K562 (cell line): ENCODE data around the gene RHOF. TPM values are rescaled to one million over a fixed set of nuclear protein-coding genes. Genes with fewer than 3 reads are reported as not detected.

Experiments used
- ADNP ChIP-seq: fragments of 200-800 bp; sonication (Bioruptor generic); IDR thresholded peaks from 2 replicates; pipeline ENCODE4 v1.6.1; 2016; ENCODE audit warnings: missing genetic modification characterization, missing compliant biosample characterization
- CSDE1 ChIP-seq, 2 experiments: fragments of 450-650 bp; IDR thresholded peaks; 2 replicates each; pipeline ENCODE4 v1.6.1; 2016; ENCODE audit warnings: mild to moderate bottlenecking in 1 of 2
- ETV1 ChIP-seq: fragments of 450-650 bp; conservative IDR thresholded peaks from 2 replicates; pipeline ENCODE4 v1.6.1; 2016; ENCODE audit warnings: missing genetic modification characterization, control low read depth, low read depth, missing compliant biosample characterization
- MAFG ChIP-seq: fragments of 450-650 bp; conservative IDR thresholded peaks from 2 replicates; pipeline ENCODE4 v1.6.1; 2016; ENCODE audit warnings: missing genetic modification characterization, missing compliant biosample characterization
- MEIS2 ChIP-seq: fragments of 450-650 bp; IDR thresholded peaks from 2 replicates; pipeline ENCODE4 v1.6.1; 2014; ENCODE audit warnings: mild to moderate bottlenecking; ENCODE audit not compliant: partially characterized antibody
- NR4A1 ChIP-seq, 2 experiments: fragments of 250-450 bp in 1 of 2; fragments of 450-650 bp in 1 of 2; sonication (Bioruptor Pico) in 1 of 2; IDR thresholded peaks; 2 replicates each; pipeline versions ENCODE4 v1.4.0 to v1.6.1; 2016 to 2020; ENCODE audit warnings: mild to moderate bottlenecking in 2 of 2, missing compliant biosample characterization in 1 of 2, missing genetic modification characterization in 1 of 2, moderate library complexity in 1 of 2
- PCBP1 ChIP-seq: fragments of 200-400 bp; formaldehyde crosslinking; IDR thresholded peaks from 2 replicates; pipeline ENCODE4 v1.6.1; 2018; ENCODE audit warnings: mild to moderate bottlenecking, low read depth, low read length; ENCODE audit not compliant: poor library complexity, severe bottlenecking
- PTBP1 ChIP-seq: fragments of 200-400 bp; formaldehyde crosslinking; IDR thresholded peaks from 2 replicates; pipeline ENCODE4 v1.6.1; 2017; ENCODE audit warnings: low read depth, low read length
- PTTG1 ChIP-seq: fragments of 450-650 bp; IDR thresholded peaks from 2 replicates; pipeline ENCODE4 v1.6.1; 2016; ENCODE audit warnings: low read depth, mild to moderate bottlenecking, missing genetic modification characterization, missing compliant biosample characterization
- RFX1 ChIP-seq: fragments of 450-650 bp; IDR thresholded peaks from 2 replicates; pipeline ENCODE4 v1.6.1; 2016; ENCODE audit warnings: mild to moderate bottlenecking, moderate library complexity
- SIN3A ChIP-seq, 2 experiments: fragments of 150-350 bp in 1 of 2; IDR thresholded peaks; 2 replicates each; pipeline ENCODE4 v1.6.1; 2011 to 2016; ENCODE audit warnings: borderline replicate concordance in 2 of 2, low read depth in 2 of 2, low read length in 2 of 2, mild to moderate bottlenecking in 2 of 2, moderate library complexity in 2 of 2; ENCODE audit not compliant: control insufficient read depth in 1 of 2
- SIRT6 ChIP-seq: IDR thresholded peaks from one replicate; pipeline ENCODE4 v1.6.1; 2012; ENCODE audit warnings: low read depth, mild to moderate bottlenecking, control low read depth, inconsistent platforms, low read length, moderate library complexity
- SMAD2 ChIP-seq: fragments of 150-350 bp; IDR thresholded peaks from 2 replicates; pipeline ENCODE4 v1.6.1; 2014; ENCODE audit warnings: low read depth, mild to moderate bottlenecking, low read length
- ZFP36 ChIP-seq: fragments of 150-350 bp; IDR thresholded peaks from 2 replicates; pipeline ENCODE4 v1.6.1; 2018; ENCODE audit warnings: low read length, low read depth; ENCODE audit not compliant: partially characterized antibody
- ZNF134 ChIP-seq: fragments of 250-450 bp; sonication (Bioruptor Pico); conservative IDR thresholded peaks from 2 replicates; pipeline ENCODE4 v1.4.0; 2020
- polyA plus RNA-seq, 8 experiments: library from polyadenylated mRNA; depleted of rRNA in 4 of 8; stranded (reverse) in 5 of 8; unstranded in 3 of 8; fragments of >200 nt; fragmentation: Nextera tagmentation in 2 of 8; fragmentation: Illumina TruSeq in 1 of 8; extraction: Ambion mirVana in 2 of 8; extraction: Trizol in 1 of 8; gene quantifications; 2 replicates each; pipeline versions ENCODE4 v1.2.1 to v1.2.3, GENCODE V29; 2011 to 2014; ENCODE audit warnings: inconsistent platforms in 1 of 8, missing spikeins in 1 of 8
- total RNA-seq, 7 experiments: library from RNA; depleted of rRNA in 6 of 7; stranded (reverse); fragments of >200 nt in 6 of 7; fragmentation: Illumina TruSeq in 2 of 7; extraction: Trizol in 2 of 7; gene quantifications; 2 replicates each; pipeline versions ENCODE4 v1.2.1 to v1.2.3, GENCODE V29; 2011 to 2021; ENCODE audit warnings: low replicate concordance in 1 of 7
- TF ChIP-seq, protein P1 (sequence below): sonication (generic); formaldehyde crosslinking; IDR thresholded peaks from 2 replicates; pipeline ENCODE4 v1.8.1; 2023; ENCODE audit warnings: missing genetic modification reagents, mild to moderate bottlenecking, borderline replicate concordance
- TF ChIP-seq, protein P2 (sequence below): fragments of 450-650 bp; IDR thresholded peaks from 2 replicates; pipeline ENCODE4 v1.6.1; 2016; ENCODE audit warnings: low read depth, mild to moderate bottlenecking, moderate library complexity
- TF ChIP-seq, protein P3 (sequence below): fragments of 450-650 bp; IDR thresholded peaks from 2 replicates; pipeline ENCODE4 v1.6.1; 2016; ENCODE audit warnings: borderline replicate concordance
- TF ChIP-seq, protein P4 (sequence below): fragments of 200-800 bp; sonication (Bioruptor generic); IDR thresholded peaks from 2 replicates; pipeline ENCODE4 v1.6.1; 2017; ENCODE audit warnings: missing genetic modification characterization, missing compliant biosample characterization

RHOF gene
- total and polyA plus RNA-seq, 9 of the 15 experiments (the other 6 are each of a cell fraction or from before 2014, with no cell fraction given): 0.13 to 10.1 (median 4.0) TPM

DNA sequence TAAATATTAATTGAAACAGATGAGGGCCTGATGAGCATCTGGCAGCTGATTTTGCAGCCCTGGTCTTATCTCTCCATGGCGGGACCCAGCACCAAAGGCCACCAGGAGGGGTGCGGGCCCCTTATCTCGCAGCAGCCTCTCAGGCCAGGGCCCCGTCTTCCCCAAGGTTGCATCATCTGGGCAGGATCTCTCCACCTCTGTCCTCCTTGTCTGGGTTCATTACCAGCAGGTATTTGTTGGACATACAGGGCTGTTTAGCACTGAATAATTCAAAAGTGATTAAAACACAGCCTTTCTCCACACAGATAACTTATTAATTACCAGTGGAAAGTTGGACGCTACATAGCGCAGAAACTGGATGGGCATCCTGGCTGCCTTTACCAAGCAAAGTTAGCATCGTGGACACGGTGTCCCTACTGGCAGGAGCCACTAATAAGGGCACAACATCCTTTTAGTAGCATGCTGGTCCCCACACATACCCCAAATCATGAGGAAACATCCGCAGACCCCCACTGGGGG lies 55.1 kb downstream of the RHOF start (continued):
- TF ChIP-seq, protein P1, sequence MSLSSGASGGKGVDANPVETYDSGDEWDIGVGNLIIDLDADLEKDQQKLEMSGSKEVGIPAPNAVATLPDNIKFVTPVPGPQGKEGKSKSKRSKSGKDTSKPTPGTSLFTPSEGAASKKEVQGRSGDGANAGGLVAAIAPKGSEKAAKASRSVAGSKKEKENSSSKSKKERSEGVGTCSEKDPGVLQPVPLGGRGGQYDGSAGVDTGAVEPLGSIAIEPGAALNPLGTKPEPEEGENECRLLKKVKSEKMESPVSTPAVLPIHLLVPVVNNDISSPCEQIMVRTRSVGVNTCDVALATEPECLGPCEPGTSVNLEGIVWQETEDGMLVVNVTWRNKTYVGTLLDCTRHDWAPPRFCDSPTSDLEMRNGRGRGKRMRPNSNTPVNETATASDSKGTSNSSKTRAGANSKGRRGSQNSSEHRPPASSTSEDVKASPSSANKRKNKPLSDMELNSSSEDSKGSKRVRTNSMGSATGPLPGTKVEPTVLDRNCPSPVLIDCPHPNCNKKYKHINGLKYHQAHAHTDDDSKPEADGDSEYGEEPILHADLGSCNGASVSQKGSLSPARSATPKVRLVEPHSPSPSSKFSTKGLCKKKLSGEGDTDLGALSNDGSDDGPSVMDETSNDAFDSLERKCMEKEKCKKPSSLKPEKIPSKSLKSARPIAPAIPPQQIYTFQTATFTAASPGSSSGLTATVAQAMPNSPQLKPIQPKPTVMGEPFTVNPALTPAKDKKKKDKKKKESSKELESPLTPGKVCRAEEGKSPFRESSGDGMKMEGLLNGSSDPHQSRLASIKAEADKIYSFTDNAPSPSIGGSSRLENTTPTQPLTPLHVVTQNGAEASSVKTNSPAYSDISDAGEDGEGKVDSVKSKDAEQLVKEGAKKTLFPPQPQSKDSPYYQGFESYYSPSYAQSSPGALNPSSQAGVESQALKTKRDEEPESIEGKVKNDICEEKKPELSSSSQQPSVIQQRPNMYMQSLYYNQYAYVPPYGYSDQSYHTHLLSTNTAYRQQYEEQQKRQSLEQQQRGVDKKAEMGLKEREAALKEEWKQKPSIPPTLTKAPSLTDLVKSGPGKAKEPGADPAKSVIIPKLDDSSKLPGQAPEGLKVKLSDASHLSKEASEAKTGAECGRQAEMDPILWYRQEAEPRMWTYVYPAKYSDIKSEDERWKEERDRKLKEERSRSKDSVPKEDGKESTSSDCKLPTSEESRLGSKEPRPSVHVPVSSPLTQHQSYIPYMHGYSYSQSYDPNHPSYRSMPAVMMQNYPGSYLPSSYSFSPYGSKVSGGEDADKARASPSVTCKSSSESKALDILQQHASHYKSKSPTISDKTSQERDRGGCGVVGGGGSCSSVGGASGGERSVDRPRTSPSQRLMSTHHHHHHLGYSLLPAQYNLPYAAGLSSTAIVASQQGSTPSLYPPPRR (CRISPR knock-in tag): no peak
- no peak for TF ChIP-seq ZNF134 (CRISPR knock-in tag)
- no peak for TF ChIP-seq ADNP (tag)
- 0 out of 2 replicates have a peak, but pooled peaks have one; percentile 45 for TF ChIP-seq ETV1 (tag)
- no peak for TF ChIP-seq PTBP1
- TF ChIP-seq CSDE1 (IDR thresholded peaks at IDR 0.05): no peak
- TF ChIP-seq, protein P2, sequence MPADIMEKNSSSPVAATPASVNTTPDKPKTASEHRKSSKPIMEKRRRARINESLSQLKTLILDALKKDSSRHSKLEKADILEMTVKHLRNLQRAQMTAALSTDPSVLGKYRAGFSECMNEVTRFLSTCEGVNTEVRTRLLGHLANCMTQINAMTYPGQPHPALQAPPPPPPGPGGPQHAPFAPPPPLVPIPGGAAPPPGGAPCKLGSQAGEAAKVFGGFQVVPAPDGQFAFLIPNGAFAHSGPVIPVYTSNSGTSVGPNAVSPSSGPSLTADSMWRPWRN: no peak; the same call in 1 of the 2 replicates
- TF ChIP-seq, protein P3, sequence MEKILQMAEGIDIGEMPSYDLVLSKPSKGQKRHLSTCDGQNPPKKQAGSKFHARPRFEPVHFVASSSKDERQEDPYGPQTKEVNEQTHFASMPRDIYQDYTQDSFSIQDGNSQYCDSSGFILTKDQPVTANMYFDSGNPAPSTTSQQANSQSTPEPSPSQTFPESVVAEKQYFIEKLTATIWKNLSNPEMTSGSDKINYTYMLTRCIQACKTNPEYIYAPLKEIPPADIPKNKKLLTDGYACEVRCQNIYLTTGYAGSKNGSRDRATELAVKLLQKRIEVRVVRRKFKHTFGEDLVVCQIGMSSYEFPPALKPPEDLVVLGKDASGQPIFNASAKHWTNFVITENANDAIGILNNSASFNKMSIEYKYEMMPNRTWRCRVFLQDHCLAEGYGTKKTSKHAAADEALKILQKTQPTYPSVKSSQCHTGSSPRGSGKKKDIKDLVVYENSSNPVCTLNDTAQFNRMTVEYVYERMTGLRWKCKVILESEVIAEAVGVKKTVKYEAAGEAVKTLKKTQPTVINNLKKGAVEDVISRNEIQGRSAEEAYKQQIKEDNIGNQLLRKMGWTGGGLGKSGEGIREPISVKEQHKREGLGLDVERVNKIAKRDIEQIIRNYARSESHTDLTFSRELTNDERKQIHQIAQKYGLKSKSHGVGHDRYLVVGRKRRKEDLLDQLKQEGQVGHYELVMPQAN: no peak
- no peak for TF ChIP-seq ZFP36
- TF ChIP-seq PTTG1 (tag): peak; percentile 19; the same call in 1 of the 2 replicates
- TF ChIP-seq, protein P4, sequence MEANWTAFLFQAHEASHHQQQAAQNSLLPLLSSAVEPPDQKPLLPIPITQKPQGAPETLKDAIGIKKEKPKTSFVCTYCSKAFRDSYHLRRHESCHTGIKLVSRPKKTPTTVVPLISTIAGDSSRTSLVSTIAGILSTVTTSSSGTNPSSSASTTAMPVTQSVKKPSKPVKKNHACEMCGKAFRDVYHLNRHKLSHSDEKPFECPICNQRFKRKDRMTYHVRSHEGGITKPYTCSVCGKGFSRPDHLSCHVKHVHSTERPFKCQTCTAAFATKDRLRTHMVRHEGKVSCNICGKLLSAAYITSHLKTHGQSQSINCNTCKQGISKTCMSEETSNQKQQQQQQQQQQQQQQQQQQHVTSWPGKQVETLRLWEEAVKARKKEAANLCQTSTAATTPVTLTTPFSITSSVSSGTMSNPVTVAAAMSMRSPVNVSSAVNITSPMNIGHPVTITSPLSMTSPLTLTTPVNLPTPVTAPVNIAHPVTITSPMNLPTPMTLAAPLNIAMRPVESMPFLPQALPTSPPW (CRISPR knock-in tag): peak; percentile 89
- no peak for TF ChIP-seq PCBP1
- TF ChIP-seq MEIS2: peak; percentile 53
- no peak for TF ChIP-seq NR4A1 (CRISPR knock-in tag; IDR thresholded peaks at IDR 0.05)
- peak; percentile 93 for TF ChIP-seq NR4A1 (tag; IDR thresholded peaks at IDR 0.05)
- no peak for TF ChIP-seq MAFG (tag)
- TF ChIP-seq SMAD2: no peak
- no peak for TF ChIP-seq SIRT6
- TF ChIP-seq RFX1: no peak
- no peak for TF ChIP-seq SIN3A (IDR thresholded peaks at IDR 0.05; ENCODE audit: borderline replicate concordance in 2 of 2, control insufficient read depth in 1 of 2, low read depth in 2 of 2, low read length in 2 of 2)
